Activated naive CD4-positive, alpha-beta T cell treated with anti-CD3 and anti-CD28 coated beads for 36 hours (primary cell): Measurements from ENCODE around the gene GFER. TPM values are rescaled to one million over a fixed set of nuclear protein-coding genes. Genes with fewer than 3 reads are reported as not detected.

ENCODE experiments used
- CTCF ChIA-PET: fragments of 350-600 bp; sonication (Branson Sonifier 250); formaldehyde crosslinking; loops from one replicate; lab custom pipeline; 2021; ENCODE audit warnings: antibody characterized with exemption; lab: Charles Lee
- DNase-seq: peaks from one replicate; pipeline ENCODE4 v3.0.0-alpha.2; 2020
- H3K27ac Mint-ChIP-seq: one replicate; pipeline ENCODE4 v1.8.0; 2021; ENCODE audit warnings: mild to moderate bottlenecking, mixed read lengths
- H3K27me3 Mint-ChIP-seq: one replicate; pipeline ENCODE4 v1.8.0; 2021; ENCODE audit warnings: low read depth, mixed read lengths
- H3K36me3 Mint-ChIP-seq: one replicate; pipeline ENCODE4 v1.8.0; 2021; ENCODE audit warnings: low read depth, mixed read lengths
- H3K4me1 Mint-ChIP-seq: one replicate; pipeline ENCODE4 v1.8.0; 2021; ENCODE audit warnings: low read depth, mixed read lengths
- H3K4me3 Mint-ChIP-seq: one replicate; pipeline ENCODE4 v1.8.0; 2021; ENCODE audit warnings: mild to moderate bottlenecking, moderate library complexity, mixed read lengths
- H3K9me3 Mint-ChIP-seq: one replicate; pipeline ENCODE4 v1.8.0; 2021; ENCODE audit warnings: mixed read lengths
- intact Hi-C: fragments of 100-400 bp; cut with micrococcal nuclease; formaldehyde crosslinking; loops from one replicate; pipeline ENCODE4 v1.15.1; 2023
- total RNA-seq, 2 experiments: library from RNA; stranded (reverse); gene quantifications; one replicate each; pipeline ENCODE4 v1.2.3, GENCODE V29; 2021

Gene GFER
- total RNA-seq, 2 experiments from 2014 or later: 29.8 to 30.1 TPM

- CTCF ChIA-PET: interaction anchor here (0.9 to 1.2 kb wide), 3 partner anchors 8 to 150 kb away, joined by 3 to 4 read pairs (median 3); partner anchors contain the start of genes NTHL1 and TSC2
- Mint-ChIP-seq H3K27ac (no peak overlapping the region), H3K36me3 (peaks cover 11% of the 10 kb centered on the region), H3K27me3 (peaks cover 24% of the 10 kb centered on the region), H3K4me3 (peak overlapping the region; percentile 65), H3K4me1 (peaks cover 24% of the 10 kb centered on the region), H3K9me3 (no peaks in the 10 kb centered on the region)
- intact Hi-C loops: no loop called here
- peak; percentile 45 for DNase-seq
Observed at GRCh38 chr16:1990351-1991134, 6.5 kb downstream of the GFER start.

- CTCF ChIA-PET: interaction anchor here (0.5 to 1.2 kb wide), 4 partner anchors 9 to 149 kb away, joined by 3 to 4 read pairs (median 3); partner anchors contain the start of genes NTHL1 and TSC2
- intact Hi-C loops: no loop called here
- peak overlapping the region; percentile 65 for H3K4me3 Mint-ChIP-seq
- H3K4me1 Mint-ChIP-seq: peaks cover 24% of the 10 kb centered on the region
- peak; percentile 76 for DNase-seq
- H3K36me3 Mint-ChIP-seq: peaks cover 11% of the 10 kb centered on the region
- no peak overlapping the region for H3K27ac Mint-ChIP-seq
- no peaks in the 10 kb centered on the region for H3K9me3 Mint-ChIP-seq
- H3K27me3 Mint-ChIP-seq: peaks cover 24% of the 10 kb centered on the region
Observed at GRCh38 chr16:1991135-1991551, 7.2 kb downstream of the GFER start.

- Mint-ChIP-seq H3K4me1 (peaks cover 24% of the 10 kb centered on the region), H3K9me3 (no peaks in the 10 kb centered on the region)
- intact Hi-C loops: no loop called here
Observed at GRCh38 chr16:1991588-1991947, 7.6 kb downstream of the GFER start.

GRCh38 chr16:1991948-1992703 is 8.1 kb downstream of the GFER start:
- intact Hi-C loops: loop anchor here (1.0 kb wide), 4 partner anchors 17 to 231 kb away; partner anchors contain the start of genes E4F1, MSRB1, RPS2 and ZNF598

More at GRCh38 chr16:1991588-1991947, 7.6 kb downstream of the GFER start:
- peaks cover 24% of the 10 kb centered on the region for H3K27me3 Mint-ChIP-seq
- no peak overlapping the region for H3K27ac Mint-ChIP-seq
- DNase-seq: no peak
- peak overlapping the region; percentile 65 for H3K4me3 Mint-ChIP-seq
- CTCF ChIA-PET: interaction anchor here (0.5 to 1.5 kb wide), 2 partner anchors 130 to 149 kb away, joined by 3 to 5 read pairs; no protein-coding TSS in a partner anchor
- peaks cover 7% of the 10 kb centered on the region for H3K36me3 Mint-ChIP-seq

GRCh38 chr16:1992704-1993317 is 8.8 kb downstream of the GFER start:
- no peak for DNase-seq
- H3K9me3 Mint-ChIP-seq: no peaks in the 10 kb centered on the region

More at GRCh38 chr16:1991948-1992703, 8.1 kb downstream of the GFER start:
- peaks cover 24% of the 10 kb centered on the region for H3K4me1 Mint-ChIP-seq
- CTCF ChIA-PET: interaction anchor here (1.5 to 5.0 kb wide), 2 partner anchors 12 to 149 kb away, joined by 5 to 36 read pairs; no protein-coding TSS in a partner anchor
- peak; percentile 99 for DNase-seq
- peaks cover 1% of the 10 kb centered on the region for H3K36me3 Mint-ChIP-seq
- H3K4me3 Mint-ChIP-seq: peak overlapping the region; percentile 65
- no peak overlapping the region for H3K27ac Mint-ChIP-seq
- H3K27me3 Mint-ChIP-seq: peaks cover 24% of the 10 kb centered on the region
- H3K9me3 Mint-ChIP-seq: no peaks in the 10 kb centered on the region

GRCh38 chr16:1993731-1994131 is 9.7 kb downstream of the GFER start:
- Mint-ChIP-seq H3K9me3 (no peaks in the 10 kb centered on the region), H3K4me3 (no peak overlapping the region), H3K27me3 (peaks cover 21% of the 10 kb centered on the region), H3K4me1 (peaks cover 24% of the 10 kb centered on the region), H3K27ac (peak overlapping the region; percentile 60), H3K36me3 (peaks cover 5% of the 10 kb centered on the region)
- intact Hi-C loops: no loop called here
- CTCF ChIA-PET: interaction anchor here (5.0 kb wide), 1 partner anchor 10 kb away, joined by 36 read pairs; no protein-coding TSS in a partner anchor
- DNase-seq: peak; percentile 74

More at GRCh38 chr16:1992704-1993317, 8.8 kb downstream of the GFER start:
- intact Hi-C loops: loop anchor here (1.0 kb wide), 4 partner anchors 16 to 230 kb away; partner anchors contain the start of genes E4F1, MSRB1, RPS2 and ZNF598
- Mint-ChIP-seq H3K27me3 (peaks cover 24% of the 10 kb centered on the region), H3K36me3 (peaks cover 1% of the 10 kb centered on the region), H3K4me3 (no peak overlapping the region), H3K4me1 (peaks cover 24% of the 10 kb centered on the region), H3K27ac (no peak overlapping the region)
- CTCF ChIA-PET: interaction anchor here (1.5 to 5.0 kb wide), 2 partner anchors 11 to 148 kb away, joined by 5 to 36 read pairs; no protein-coding TSS in a partner anchor

- peaks cover 9% of the 10 kb centered on the region for H3K4me1 Mint-ChIP-seq
- intact Hi-C loops: no loop called here
- H3K27ac Mint-ChIP-seq: no peak overlapping the region
- no peak for DNase-seq
- H3K4me3 Mint-ChIP-seq: no peak overlapping the region
- H3K36me3 Mint-ChIP-seq: peaks cover 14% of the 10 kb centered on the region
- H3K9me3 Mint-ChIP-seq: no peaks in the 10 kb centered on the region
- CTCF ChIA-PET: interaction anchor here (0.9 to 1.3 kb wide), 3 partner anchors 10 to 15 kb away, joined by 3 read pairs; no protein-coding TSS in a partner anchor
- H3K27me3 Mint-ChIP-seq: no peaks in the 10 kb centered on the region
Observed at GRCh38 chr16:1997494-1998359, 13.7 kb downstream of the GFER start.

- DNase-seq: no peak
- no peak overlapping the region for H3K4me3 Mint-ChIP-seq
- peaks cover 8% of the 10 kb centered on the region for H3K4me1 Mint-ChIP-seq
- peaks cover 14% of the 10 kb centered on the region for H3K36me3 Mint-ChIP-seq
- intact Hi-C loops: no loop called here
- no peaks in the 10 kb centered on the region for H3K27me3 Mint-ChIP-seq
- H3K9me3 Mint-ChIP-seq: no peaks in the 10 kb centered on the region
- no peak overlapping the region for H3K27ac Mint-ChIP-seq
- CTCF ChIA-PET: interaction anchor here (0.9 kb wide), 1 partner anchor 10 kb away, joined by 3 read pairs; no protein-coding TSS in a partner anchor
Observed at GRCh38 chr16:1998360-1998835, 14.4 kb downstream of the GFER start.

GRCh38 chr16:1998852-1999801 is 15.1 kb downstream of the GFER start:
- intact Hi-C loops: no loop called here

GRCh38 chr16:1999866-2000514 is 16.0 kb downstream of the GFER start:
- CTCF ChIA-PET: no interaction called here
- no peak for DNase-seq
- H3K36me3 Mint-ChIP-seq: peaks cover 14% of the 10 kb centered on the region
- H3K4me1 Mint-ChIP-seq: peaks cover 5% of the 10 kb centered on the region
- H3K4me3 Mint-ChIP-seq: no peak overlapping the region
- H3K27ac Mint-ChIP-seq: no peak overlapping the region
- no peaks in the 10 kb centered on the region for H3K27me3 Mint-ChIP-seq
- H3K9me3 Mint-ChIP-seq: no peaks in the 10 kb centered on the region
- intact Hi-C loops: no loop called here

More at GRCh38 chr16:1998852-1999801, 15.1 kb downstream of the GFER start:
- Mint-ChIP-seq H3K4me1 (peaks cover 2% of the 10 kb centered on the region), H3K36me3 (peaks cover 14% of the 10 kb centered on the region), H3K27me3 (no peaks in the 10 kb centered on the region), H3K9me3 (no peaks in the 10 kb centered on the region), H3K4me3 (no peak overlapping the region), H3K27ac (no peak overlapping the region)
- DNase-seq: no peak
- CTCF ChIA-PET: interaction anchor here (0.9 kb wide), 1 partner anchor 9 kb away, joined by 3 read pairs; no protein-coding TSS in a partner anchor
